Measurements from ENCODE around the gene SLC10A7.

SLC10A7 gene

GRCh38 chr4:146245850-146246249 is 275.9 kb downstream of the SLC10A7 start:
- H3K4me3 ChIP-seq (replicated peaks; ENCODE audit: low read depth, low read length) = no peak overlapping the region
- DNase-seq (ENCODE audit: extremely low read depth, low read depth) = no peak
- TF ChIP-seq CTCF (IDR thresholded peaks at IDR 0.05; ENCODE audit: low read depth, low read length, missing control alignments) = no peak

- no peak for DNase-seq (ENCODE audit: extremely low read depth, low read depth)
- TF ChIP-seq CTCF (IDR thresholded peaks at IDR 0.05; ENCODE audit: low read depth, low read length, missing control alignments) = no peak
- H3K4me3 ChIP-seq (replicated peaks; ENCODE audit: low read depth, low read length) = no peak overlapping the region
Observed at GRCh38 chr4:146245246-146245645, 276.5 kb downstream of the SLC10A7 start.

- TF ChIP-seq CTCF (IDR thresholded peaks at IDR 0.05; ENCODE audit: low read depth, low read length, missing control alignments) = no peak
- DNase-seq (ENCODE audit: extremely low read depth, low read depth) = no peak
Observed at GRCh38 chr4:146244496-146244895, 277.2 kb downstream of the SLC10A7 start.

GRCh38 chr4:146243883-146244277 is 277.9 kb downstream of the SLC10A7 start:
- no peak overlapping the region for H3K4me3 ChIP-seq (replicated peaks; ENCODE audit: low read depth, low read length)
- no peak for DNase-seq (ENCODE audit: extremely low read depth, low read depth)
- TF ChIP-seq CTCF (IDR thresholded peaks at IDR 0.05; ENCODE audit: low read depth, low read length, missing control alignments) = no peak

More at GRCh38 chr4:146244496-146244895, 277.2 kb downstream of the SLC10A7 start:
- H3K4me3 ChIP-seq (replicated peaks; ENCODE audit: low read depth, low read length) = no peak overlapping the region

GRCh38 chr4:146243141-146243882 is 278.4 kb downstream of the SLC10A7 start:
- H3K4me3 ChIP-seq (replicated peaks; ENCODE audit: low read depth, low read length) = no peak overlapping the region

GRCh38 chr4:146238107-146238506 is 283.6 kb downstream of the SLC10A7 start:
- no peak overlapping the region for H3K4me3 ChIP-seq (replicated peaks; ENCODE audit: low read depth, low read length)
- no peak for TF ChIP-seq CTCF (IDR thresholded peaks at IDR 0.05; ENCODE audit: low read depth, low read length, missing control alignments)
- DNase-seq (ENCODE audit: extremely low read depth, low read depth) = no peak

More at GRCh38 chr4:146243141-146243882, 278.4 kb downstream of the SLC10A7 start:
- peak; percentile 53 for TF ChIP-seq CTCF (IDR thresholded peaks at IDR 0.05; ENCODE audit: low read depth, low read length, missing control alignments)
- DNase-seq (ENCODE audit: extremely low read depth, low read depth) = no peak

All from HFF-Myc (cell line).